HepG2 (cell line): Measurements from ENCODE around the gene KATNAL1.

ENCODE experiments used
- CREB1 ChIP-seq, 2 experiments: fragments of 450-650 bp in 1 of 2; IDR thresholded peaks; 2 replicates each; pipeline ENCODE4 v1.6.1; 2016 to 2017; ENCODE audit warnings: control low read depth in 1 of 2, mild to moderate bottlenecking in 1 of 2, missing compliant biosample characterization in 1 of 2, missing genetic modification characterization in 1 of 2
- POLR2AphosphoS5 ChIP-seq: IDR thresholded peaks from 2 replicates; pipeline ENCODE4 v1.6.1; 2012; ENCODE audit warnings: low read depth, low read length
- RCOR2 ChIP-seq: IDR thresholded peaks from 2 replicates; pipeline ENCODE4 v1.6.1; 2016; ENCODE audit warnings: missing biosample characterization, missing genetic modification reagents
- SRF ChIP-seq: IDR thresholded peaks from 2 replicates; pipeline ENCODE4 v1.6.1; 2011; ENCODE audit warnings: mild to moderate bottlenecking, low read depth, low read length, moderate library complexity
- TAF1 ChIP-seq: sonication (generic); formaldehyde crosslinking; IDR thresholded peaks from 2 replicates; pipeline ENCODE4 v1.4.0; 2020; ENCODE audit warnings: missing genetic modification reagents
- TBP ChIP-seq: sonication (generic); formaldehyde crosslinking; IDR thresholded peaks from 2 replicates; pipeline ENCODE4 v1.5.0; 2020; ENCODE audit warnings: missing genetic modification reagents
- ZBTB1 ChIP-seq: sonication (generic); formaldehyde crosslinking; IDR thresholded peaks from 2 replicates; pipeline ENCODE4 v1.4.0; 2020; ENCODE audit warnings: missing genetic modification reagents, borderline replicate concordance
- ZC3H13 ChIP-seq: sonication (generic); formaldehyde crosslinking; IDR thresholded peaks from 2 replicates; pipeline ENCODE4 v1.8.1; 2023; ENCODE audit warnings: mild to moderate bottlenecking, missing genetic modification reagents, moderate library complexity
- ZNF101 ChIP-seq: sonication (generic); formaldehyde crosslinking; IDR thresholded peaks from 2 replicates; pipeline ENCODE4 v1.4.0; 2020; ENCODE audit warnings: mild to moderate bottlenecking, low read depth, missing genetic modification reagents, borderline replicate concordance
- TF ChIP-seq, protein P1 (sequence below): sonication (generic); formaldehyde crosslinking; IDR thresholded peaks from 2 replicates; pipeline ENCODE4 v1.5.1; 2020; ENCODE audit warnings: missing genetic modification reagents, mild to moderate bottlenecking, borderline replicate concordance
- TF ChIP-seq, protein P2 (sequence below): sonication (generic); formaldehyde crosslinking; IDR thresholded peaks from 2 replicates; pipeline ENCODE4 v1.5.0; 2020; ENCODE audit warnings: mild to moderate bottlenecking, missing genetic modification reagents, moderate library complexity

DNA sequence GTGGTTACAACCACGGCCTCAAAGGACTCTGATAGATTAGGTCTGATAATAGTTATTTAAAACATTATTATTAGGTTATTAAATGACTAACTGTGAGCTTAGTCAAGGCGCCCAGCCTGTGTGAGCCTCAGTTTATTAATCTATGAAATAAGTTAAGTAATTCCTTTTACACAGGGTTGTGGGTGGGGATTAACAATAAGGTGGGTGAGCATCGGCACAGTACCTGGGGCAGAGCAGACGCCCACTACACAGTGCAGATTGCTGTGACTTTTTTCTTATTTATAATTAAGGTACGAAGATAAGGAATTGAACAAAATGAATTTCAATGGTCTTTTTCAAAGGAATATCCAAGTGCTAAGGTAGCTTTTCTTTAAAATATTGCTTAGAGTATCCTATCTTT lies 132.2 kb downstream of the KATNAL1 start:
- TF ChIP-seq, protein P1, sequence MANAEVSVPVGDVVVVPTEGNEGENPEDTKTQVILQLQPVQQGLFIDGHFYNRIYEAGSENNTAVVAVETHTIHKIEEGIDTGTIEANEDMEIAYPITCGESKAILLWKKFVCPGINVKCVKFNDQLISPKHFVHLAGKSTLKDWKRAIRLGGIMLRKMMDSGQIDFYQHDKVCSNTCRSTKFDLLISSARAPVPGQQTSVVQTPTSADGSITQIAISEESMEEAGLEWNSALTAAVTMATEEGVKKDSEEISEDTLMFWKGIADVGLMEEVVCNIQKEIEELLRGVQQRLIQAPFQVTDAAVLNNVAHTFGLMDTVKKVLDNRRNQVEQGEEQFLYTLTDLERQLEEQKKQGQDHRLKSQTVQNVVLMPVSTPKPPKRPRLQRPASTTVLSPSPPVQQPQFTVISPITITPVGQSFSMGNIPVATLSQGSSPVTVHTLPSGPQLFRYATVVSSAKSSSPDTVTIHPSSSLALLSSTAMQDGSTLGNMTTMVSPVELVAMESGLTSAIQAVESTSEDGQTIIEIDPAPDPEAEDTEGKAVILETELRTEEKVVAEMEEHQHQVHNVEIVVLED (CRISPR knock-in tag), result no peak
- TF ChIP-seq TAF1 (CRISPR knock-in tag) (no peak), POLR2AphosphoS5 (no peak), CREB1 (IDR thresholded peaks at IDR 0.05) (no peak), CREB1 (CRISPR knock-in tag; IDR thresholded peaks at IDR 0.05) (no peak), TBP (CRISPR knock-in tag) (no peak), ZBTB1 (CRISPR knock-in tag) (no peak), SRF (no peak), ZC3H13 (no peak), ZNF101 (CRISPR knock-in tag) (no peak), RCOR2 (CRISPR knock-in tag) (no peak)
- TF ChIP-seq, protein P2, sequence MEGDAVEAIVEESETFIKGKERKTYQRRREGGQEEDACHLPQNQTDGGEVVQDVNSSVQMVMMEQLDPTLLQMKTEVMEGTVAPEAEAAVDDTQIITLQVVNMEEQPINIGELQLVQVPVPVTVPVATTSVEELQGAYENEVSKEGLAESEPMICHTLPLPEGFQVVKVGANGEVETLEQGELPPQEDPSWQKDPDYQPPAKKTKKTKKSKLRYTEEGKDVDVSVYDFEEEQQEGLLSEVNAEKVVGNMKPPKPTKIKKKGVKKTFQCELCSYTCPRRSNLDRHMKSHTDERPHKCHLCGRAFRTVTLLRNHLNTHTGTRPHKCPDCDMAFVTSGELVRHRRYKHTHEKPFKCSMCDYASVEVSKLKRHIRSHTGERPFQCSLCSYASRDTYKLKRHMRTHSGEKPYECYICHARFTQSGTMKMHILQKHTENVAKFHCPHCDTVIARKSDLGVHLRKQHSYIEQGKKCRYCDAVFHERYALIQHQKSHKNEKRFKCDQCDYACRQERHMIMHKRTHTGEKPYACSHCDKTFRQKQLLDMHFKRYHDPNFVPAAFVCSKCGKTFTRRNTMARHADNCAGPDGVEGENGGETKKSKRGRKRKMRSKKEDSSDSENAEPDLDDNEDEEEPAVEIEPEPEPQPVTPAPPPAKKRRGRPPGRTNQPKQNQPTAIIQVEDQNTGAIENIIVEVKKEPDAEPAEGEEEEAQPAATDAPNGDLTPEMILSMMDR (CRISPR knock-in tag), result no peak
